Measurements from ENCODE around the gene PEAR1.

Gene PEAR1

DNA sequence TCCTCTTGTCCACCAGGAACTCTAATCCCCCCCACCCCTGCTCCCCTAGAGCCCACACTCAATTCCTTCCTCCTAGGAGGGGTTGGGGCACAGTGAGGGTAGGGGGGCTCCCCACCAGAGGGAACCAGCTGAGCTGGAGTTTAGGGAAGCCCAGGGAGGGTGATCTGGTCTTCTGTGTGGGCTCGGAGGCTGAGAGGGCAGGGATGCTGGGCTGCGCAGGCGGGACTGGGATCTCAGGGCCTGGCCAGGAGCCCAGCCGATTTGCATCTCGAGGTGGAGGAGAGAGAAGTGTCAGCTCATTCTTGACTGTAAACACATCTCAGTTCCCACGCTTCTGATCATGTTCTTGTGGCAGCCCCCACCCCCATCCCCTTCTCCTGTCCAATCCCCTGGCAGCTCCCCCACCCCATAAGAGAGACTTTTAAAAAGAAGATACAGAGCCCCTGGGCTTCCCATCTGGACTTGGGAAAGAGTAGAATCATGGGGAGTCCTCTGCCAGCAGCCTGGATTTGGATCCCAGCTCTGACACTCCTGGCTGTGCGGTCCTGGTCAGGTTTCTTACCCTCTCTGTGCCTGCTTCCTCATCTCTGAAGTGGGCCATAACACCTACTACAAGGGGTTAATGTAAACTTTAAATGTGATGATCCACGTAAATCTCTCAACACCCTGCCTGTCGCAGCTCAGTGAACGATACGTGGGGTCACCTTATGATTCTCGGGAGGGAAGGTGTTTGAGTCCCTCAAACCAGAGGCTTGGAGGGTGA lies 6.6 kb downstream of the PEAR1 start:
- no peak for DNase-seq (ENCODE audit: low read depth, low spot score)

GRCh38 chr1:156900896-156901589 lies 7.5 kb downstream of the PEAR1 start:
- DNase-seq (ENCODE audit: low read depth, low spot score), result no peak

DNA sequence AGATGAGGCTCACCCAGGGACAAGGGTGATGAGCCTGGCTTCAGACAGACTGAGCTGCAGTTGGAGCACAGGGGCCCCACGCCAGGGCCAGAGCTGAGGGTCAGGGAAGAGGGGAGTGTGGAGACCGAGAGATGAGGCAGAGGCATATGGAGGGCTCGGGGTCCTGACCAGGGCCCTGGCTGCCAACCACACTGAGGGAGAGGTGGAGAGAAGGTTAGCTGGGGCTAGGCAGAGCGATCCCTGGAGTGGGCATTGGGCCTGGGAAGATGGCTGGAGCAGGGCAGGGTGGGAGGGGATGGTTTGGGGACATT lies 8.0 kb downstream of the PEAR1 start:
- DNase-seq (ENCODE audit: low read depth, low spot score), result no peak

GRCh38 chr1:156901966-156902915 lies 8.7 kb downstream of the PEAR1 start:
- no peak for DNase-seq (ENCODE audit: low read depth, low spot score)

DNA sequence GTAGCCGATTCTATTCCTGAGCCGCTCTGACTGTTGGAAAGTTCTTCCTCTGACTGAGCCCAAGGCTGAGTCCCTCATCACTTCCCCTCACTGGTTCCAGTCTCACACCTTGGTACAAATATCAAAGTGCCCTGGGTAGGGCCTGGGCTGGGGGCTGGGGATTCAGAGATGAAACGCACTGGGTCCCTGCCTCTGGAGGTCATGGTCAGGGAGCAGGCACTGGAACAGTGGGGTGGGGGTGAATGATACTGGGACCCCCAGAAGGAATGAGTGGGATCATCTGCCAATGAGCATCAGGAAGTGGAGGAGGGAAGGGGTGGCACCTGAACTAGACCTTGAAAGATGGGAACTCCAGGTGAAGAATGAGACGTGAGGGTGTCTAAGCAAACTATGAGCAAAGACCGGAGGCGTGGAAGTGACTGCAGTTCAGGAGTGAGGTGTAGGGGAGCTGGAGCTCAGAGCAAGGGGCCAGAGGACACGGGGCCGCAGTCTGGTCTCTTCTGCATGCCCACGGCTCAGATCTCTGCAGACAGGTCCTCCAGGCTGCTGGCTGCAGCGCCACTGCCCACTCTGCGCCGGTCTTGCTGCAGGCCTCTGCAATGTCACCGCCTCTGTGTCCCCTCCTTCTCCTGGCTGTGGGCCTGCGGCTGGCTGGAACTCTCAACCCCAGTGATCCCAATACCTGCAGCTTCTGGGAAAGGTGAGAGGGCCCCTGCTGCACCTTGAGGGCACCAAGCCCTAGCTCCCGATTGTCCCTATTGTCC lies 10.0 kb downstream of the PEAR1 start:
- no peak for DNase-seq (ENCODE audit: low read depth, low spot score)

DNA sequence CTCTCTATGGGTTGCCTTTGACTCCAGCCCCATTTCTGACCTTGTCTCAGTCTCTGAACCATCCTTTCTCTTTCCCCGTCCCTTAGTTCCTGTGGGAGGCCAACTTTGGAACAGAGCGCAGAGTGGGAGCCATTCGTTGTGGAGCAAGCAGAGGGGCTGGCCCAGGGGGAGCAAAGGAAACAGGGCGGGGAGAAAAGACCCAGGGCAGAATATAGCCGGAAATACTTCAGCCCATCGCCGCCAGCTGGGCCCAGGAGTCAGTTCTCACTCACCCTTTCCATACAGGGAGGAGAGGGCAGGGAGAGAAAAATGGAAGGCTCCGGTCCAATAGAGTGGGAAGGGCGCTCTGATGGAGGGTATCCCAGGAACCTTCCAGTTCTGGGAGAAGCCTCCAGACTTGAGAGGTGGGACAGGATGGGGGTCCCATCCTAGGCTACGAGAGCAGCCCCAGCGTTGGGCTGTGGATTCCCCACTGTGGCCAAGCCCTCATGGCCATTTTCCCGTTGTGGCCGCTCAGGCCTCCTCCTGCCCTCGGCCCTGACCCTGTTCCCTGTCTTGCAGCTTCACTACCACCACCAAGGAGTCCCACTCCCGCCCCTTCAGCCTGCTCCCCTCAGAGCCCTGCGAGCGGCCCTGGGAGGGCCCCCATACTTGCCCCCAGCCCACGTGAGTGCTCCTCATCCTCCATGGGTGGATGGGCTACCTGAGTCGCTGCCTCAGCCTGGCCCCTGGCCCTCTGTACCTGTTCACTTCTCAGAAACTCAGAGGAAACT lies 10.9 kb downstream of the PEAR1 start:
- DNase-seq (ENCODE audit: low read depth, low spot score), result no peak

- DNase-seq (ENCODE audit: low read depth, low spot score), result no peak
These were observed 11.7 kb downstream of the PEAR1 start for GRCh38 chr1:156905176-156905575.

- no peak for DNase-seq (ENCODE audit: low read depth, low spot score)
These were observed 12.1 kb downstream of the PEAR1 start for GRCh38 chr1:156905651-156906050.

DNA sequence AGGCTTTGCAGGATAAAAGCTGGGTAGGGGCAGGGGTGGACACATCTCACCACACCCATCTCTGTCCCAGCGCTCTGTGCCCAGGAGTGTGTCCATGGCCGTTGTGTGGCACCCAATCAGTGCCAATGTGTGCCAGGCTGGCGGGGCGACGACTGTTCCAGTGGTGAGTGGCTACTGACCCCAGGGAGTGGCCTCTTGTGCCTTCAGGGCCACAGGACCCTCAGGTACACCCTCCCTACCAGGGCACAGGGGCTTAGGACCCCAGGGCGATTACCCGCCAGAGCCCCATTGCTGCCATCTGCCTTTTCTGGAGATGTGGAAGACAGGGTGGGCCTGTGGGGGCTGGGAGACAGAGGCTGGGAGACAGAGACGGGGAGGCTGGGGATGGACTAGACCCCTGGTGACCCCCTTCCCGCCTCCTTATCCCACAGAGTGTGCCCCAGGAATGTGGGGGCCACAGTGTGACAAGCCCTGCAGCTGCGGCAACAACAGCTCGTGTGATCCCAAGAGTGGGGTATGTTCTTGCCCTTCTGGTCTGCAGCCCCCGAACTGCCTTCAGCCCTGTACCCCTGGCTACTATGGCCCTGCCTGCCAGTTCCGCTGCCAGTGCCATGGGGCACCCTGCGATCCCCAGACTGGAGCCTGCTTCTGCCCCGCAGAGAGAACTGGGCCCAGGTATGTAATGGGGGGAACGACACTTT lies 12.8 kb downstream of the PEAR1 start:
- DNase-seq (ENCODE audit: low read depth, low spot score), result no peak

GRCh38 chr1:156908541-156908940 lies 15.0 kb downstream of the PEAR1 start:
- no peak for DNase-seq (ENCODE audit: low read depth, low spot score)

DNA sequence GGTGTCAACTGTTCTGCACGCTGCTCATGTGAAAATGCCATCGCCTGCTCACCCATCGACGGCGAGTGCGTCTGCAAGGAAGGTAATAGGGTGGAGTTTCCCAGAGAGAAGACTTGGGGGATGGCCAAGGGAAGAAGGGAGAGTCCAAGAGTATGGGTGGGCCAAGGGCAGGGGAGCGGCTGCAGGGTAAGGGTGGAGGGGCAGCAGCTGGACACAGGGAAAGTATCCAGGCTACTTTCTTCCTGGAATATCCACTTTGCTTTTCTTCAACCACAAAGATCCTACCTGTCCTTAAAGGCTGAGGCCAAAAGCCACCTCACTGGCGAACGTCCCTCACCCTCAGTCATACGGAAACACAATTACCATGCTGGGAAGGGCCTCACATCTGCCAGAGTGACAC lies 15.4 kb downstream of the PEAR1 start:
- no peak for DNase-seq (ENCODE audit: low read depth, low spot score)

DNA sequence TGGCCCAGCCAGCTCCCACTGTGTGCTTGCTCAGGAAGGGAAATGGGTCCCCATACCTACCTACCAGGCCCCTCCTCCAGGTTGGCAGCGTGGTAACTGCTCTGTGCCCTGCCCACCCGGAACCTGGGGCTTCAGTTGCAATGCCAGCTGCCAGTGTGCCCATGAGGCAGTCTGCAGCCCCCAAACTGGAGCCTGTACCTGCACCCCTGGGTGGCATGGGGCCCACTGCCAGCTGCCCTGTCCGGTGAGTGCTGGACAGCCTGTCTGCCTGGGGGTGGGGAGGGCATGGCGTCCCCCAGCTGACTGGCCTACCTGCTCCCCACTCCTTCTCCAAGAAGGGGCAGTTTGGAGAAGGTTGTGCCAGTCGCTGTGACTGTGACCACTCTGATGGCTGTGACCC lies 16.2 kb downstream of the PEAR1 start:
- no peak for DNase-seq (ENCODE audit: low read depth, low spot score)

DNA sequence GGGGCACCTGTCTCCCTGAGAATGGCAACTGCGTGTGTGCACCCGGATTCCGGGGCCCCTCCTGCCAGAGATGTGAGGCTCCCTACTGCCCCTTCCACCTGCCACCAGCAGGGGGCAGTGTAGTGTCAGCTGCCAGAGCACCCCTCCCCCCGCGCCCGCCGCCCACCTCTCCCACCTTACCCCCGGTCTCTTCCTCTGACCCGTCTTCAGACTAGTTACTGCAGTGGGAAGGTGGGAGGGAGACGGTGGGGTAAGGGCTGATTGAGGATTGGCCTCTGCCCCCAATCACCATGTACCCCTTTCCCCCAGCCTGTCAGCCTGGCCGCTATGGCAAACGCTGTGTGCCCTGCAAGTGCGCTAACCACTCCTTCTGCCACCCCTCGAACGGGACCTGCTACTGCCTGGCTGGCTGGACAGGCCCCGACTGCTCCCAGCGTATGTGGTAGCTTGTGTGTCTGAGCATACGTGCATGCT lies 16.8 kb downstream of the PEAR1 start:
- no peak for DNase-seq (ENCODE audit: low read depth, low spot score)

DNA sequence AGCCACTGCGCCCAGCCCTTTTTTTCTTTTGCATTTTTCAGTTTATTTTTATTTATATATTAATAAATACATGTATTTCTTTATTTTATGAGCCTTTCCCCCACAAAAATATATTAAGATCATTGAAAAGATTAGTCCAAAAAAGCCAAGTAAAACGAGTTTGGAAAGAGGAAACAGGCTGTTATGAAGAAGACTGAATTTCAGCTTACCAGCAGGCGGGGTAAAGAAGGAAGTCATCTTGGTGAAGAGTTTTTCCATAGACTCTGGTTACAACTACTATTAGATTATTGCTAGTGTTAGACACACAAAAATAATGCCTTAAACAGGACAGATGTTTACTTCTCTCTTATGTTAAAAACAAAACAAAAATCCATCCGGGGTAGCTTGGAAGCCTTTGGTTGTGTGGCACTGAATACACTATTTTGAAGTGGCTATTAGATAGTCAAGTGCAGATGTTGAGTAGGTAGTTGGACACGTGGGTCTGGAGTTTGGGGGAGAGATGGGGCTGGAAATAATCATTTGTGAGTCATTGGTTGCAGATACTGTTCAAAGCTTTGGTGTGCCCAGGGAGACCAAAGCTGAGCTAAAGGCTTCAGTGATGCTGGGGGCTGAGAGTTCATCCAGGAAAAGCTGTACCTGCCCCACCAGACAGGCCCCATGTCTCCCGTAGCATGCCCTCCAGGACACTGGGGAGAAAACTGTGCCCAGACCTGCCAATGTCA lies 18.2 kb downstream of the PEAR1 start:
- DNase-seq (ENCODE audit: low read depth, low spot score), result no peak

DNA sequence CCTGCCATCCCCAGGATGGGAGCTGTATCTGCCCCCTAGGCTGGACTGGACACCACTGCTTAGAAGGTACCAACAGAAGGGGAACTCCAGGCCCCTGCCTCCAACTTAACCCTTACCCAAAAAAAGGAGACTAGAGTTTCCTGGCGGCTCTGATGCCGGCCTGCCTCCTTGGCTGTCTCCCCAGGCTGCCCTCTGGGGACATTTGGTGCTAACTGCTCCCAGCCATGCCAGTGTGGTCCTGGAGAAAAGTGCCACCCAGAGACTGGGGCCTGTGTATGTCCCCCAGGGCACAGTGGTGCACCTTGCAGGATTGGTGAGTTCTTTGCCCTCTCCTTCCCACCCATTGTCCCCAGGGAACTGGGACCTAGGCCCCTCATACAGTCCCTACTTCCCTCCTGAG lies 18.8 kb downstream of the PEAR1 start:
- DNase-seq (ENCODE audit: low read depth, low spot score), result no peak

GRCh38 chr1:156912861-156913808 lies 19.6 kb downstream of the PEAR1 start:
- DNase-seq (ENCODE audit: low read depth, low spot score), result no peak

DNA sequence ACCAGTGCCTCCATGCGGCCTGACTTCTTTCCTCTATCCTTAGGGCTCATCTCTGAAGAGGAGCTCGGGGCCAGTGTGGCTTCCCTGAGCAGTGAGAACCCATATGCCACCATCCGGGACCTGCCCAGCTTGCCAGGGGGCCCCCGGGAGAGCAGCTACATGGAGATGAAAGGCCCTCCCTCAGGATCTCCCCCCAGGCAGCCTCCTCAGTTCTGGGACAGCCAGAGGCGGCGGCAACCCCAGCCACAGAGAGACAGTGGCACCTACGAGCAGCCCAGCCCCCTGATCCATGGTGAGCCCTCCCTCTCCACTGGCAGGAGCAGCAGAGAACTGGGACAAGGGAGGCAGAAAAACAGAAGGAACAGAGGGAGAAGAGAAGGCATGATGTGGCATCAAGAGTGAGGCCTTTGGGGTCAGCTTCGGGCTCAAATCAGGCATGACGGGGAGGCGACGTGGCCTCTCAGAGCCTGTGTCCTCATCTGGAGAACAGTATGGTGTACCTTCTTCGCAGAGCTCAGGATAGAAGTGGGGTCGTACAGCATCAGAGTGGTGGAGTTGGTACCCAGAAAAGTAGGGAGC lies 20.4 kb downstream of the PEAR1 start:
- no peak for DNase-seq (ENCODE audit: low read depth, low spot score)

GRCh38 chr1:156914440-156914856 lies 20.9 kb downstream of the PEAR1 start:
- no peak for DNase-seq (ENCODE audit: low read depth, low spot score)
